ENCODE results near the gene SEMA3E. TPM values are rescaled to one million over a fixed set of nuclear protein-coding genes. Genes with fewer than 3 reads are reported as not detected.
"Not testable (repeated sequence)": the region's sequence is repeated elsewhere in the genome, so short reads cannot be mapped to it uniquely, and the experiment has no call there.

Gene SEMA3E
- total and polyA plus RNA-seq, 2 donors: 12.6 to 24.3 TPM

- Histone ChIP-seq H3K36me3 (ENCODE audit: insufficient read depth) (no peaks in the 10 kb centered on the region), H3K27ac (ENCODE audit: low read depth) (no peak overlapping the region), H3K4me1 (ENCODE audit: insufficient read depth) (no peaks in the 10 kb centered on the region), H3K4me3 (ENCODE audit: low read depth, low read length) (no peak overlapping the region)
- no peak for DNase-seq (ENCODE audit: extremely low spot score)
- whole genome bisulfite sequencing: 34% methylated on average over 4 of the region's 4 CpGs
These were observed 172.4 kb downstream of the SEMA3E start for GRCh38 chr7:83476511-83477050.

GRCh38 chr7:83475420-83475819 lies 173.5 kb downstream of the SEMA3E start:
- H3K27ac ChIP-seq (ENCODE audit: low read depth): no peak overlapping the region
- no peaks in the 10 kb centered on the region for H3K4me1 ChIP-seq (ENCODE audit: insufficient read depth)
- no peak for DNase-seq (ENCODE audit: extremely low spot score)
- H3K4me3 ChIP-seq (ENCODE audit: low read depth, low read length): no peak overlapping the region
- H3K36me3 ChIP-seq (ENCODE audit: insufficient read depth): no peaks in the 10 kb centered on the region
- 77% methylated on average over 6 of the region's 6 CpGs for WGBS

GRCh38 chr7:83472376-83472775 lies 176.6 kb downstream of the SEMA3E start:
- Histone ChIP-seq H3K4me1 (ENCODE audit: insufficient read depth) (no peaks in the 10 kb centered on the region), H3K4me3 (ENCODE audit: low read depth, low read length) (no peak overlapping the region), H3K36me3 (ENCODE audit: insufficient read depth) (no peaks in the 10 kb centered on the region), H3K27ac (ENCODE audit: low read depth) (no peak overlapping the region)
- WGBS: 96% methylated on average over 2 of the region's 2 CpGs
- no peak for DNase-seq (ENCODE audit: extremely low spot score)

- DNase-seq (ENCODE audit: extremely low spot score): no peak
- Histone ChIP-seq H3K4me3 (ENCODE audit: low read depth, low read length) (no peak overlapping the region), H3K27ac (ENCODE audit: low read depth) (no peak overlapping the region), H3K4me1 (ENCODE audit: insufficient read depth) (no peaks in the 10 kb centered on the region), H3K36me3 (ENCODE audit: insufficient read depth) (no peaks in the 10 kb centered on the region)
- 97% methylated on average over 3 of the region's 3 CpGs for WGBS
These were observed 179.4 kb downstream of the SEMA3E start for GRCh38 chr7:83469491-83469890.

- no peak overlapping the region for H3K4me3 ChIP-seq (ENCODE audit: low read depth, low read length)
- no peaks in the 10 kb centered on the region for H3K4me1 ChIP-seq (ENCODE audit: insufficient read depth)
- H3K36me3 ChIP-seq (ENCODE audit: insufficient read depth): no peaks in the 10 kb centered on the region
- 36% methylated on average over 2 of the region's 2 CpGs for WGBS
- DNase-seq (ENCODE audit: extremely low spot score): no peak
- no peak overlapping the region for H3K27ac ChIP-seq (ENCODE audit: low read depth)
These were observed 179.9 kb downstream of the SEMA3E start for GRCh38 chr7:83469076-83469475.

- 41% methylated on average over 2 of the region's 2 CpGs for WGBS
- Histone ChIP-seq H3K4me1 (ENCODE audit: insufficient read depth) (no peaks in the 10 kb centered on the region), H3K27ac (ENCODE audit: low read depth) (no peak overlapping the region), H3K36me3 (ENCODE audit: insufficient read depth) (no peaks in the 10 kb centered on the region), H3K4me3 (ENCODE audit: low read depth, low read length) (no peak overlapping the region)
- peak; percentile 53 for DNase-seq (ENCODE audit: extremely low spot score)
These were observed 180.6 kb downstream of the SEMA3E start for GRCh38 chr7:83468251-83468739.

GRCh38 chr7:83467493-83467892 lies 181.4 kb downstream of the SEMA3E start:
- no peaks in the 10 kb centered on the region for H3K4me1 ChIP-seq (ENCODE audit: insufficient read depth)
- H3K4me3 ChIP-seq (ENCODE audit: low read depth, low read length): no peak overlapping the region
- H3K27ac ChIP-seq (ENCODE audit: low read depth): no peak overlapping the region
- H3K36me3 ChIP-seq (ENCODE audit: insufficient read depth): no peaks in the 10 kb centered on the region
- no peak for DNase-seq (ENCODE audit: extremely low spot score)
- 96% methylated on average over 4 of the region's 4 CpGs for WGBS

- H3K4me3 ChIP-seq (ENCODE audit: low read depth, low read length): no peak overlapping the region
- H3K36me3 ChIP-seq (ENCODE audit: insufficient read depth): no peaks in the 10 kb centered on the region
- no peaks in the 10 kb centered on the region for H3K4me1 ChIP-seq (ENCODE audit: insufficient read depth)
- H3K27ac ChIP-seq (ENCODE audit: low read depth): no peak overlapping the region
- 93% methylated on average over 2 of the region's 2 CpGs for WGBS
- no peak for DNase-seq (ENCODE audit: extremely low spot score)
These were observed 182.0 kb downstream of the SEMA3E start for GRCh38 chr7:83466956-83467355.

GRCh38 chr7:83466187-83466923 lies 182.6 kb downstream of the SEMA3E start:
- Histone ChIP-seq H3K27ac (ENCODE audit: low read depth) (no peak overlapping the region), H3K36me3 (ENCODE audit: insufficient read depth) (no peaks in the 10 kb centered on the region), H3K4me1 (ENCODE audit: insufficient read depth) (no peaks in the 10 kb centered on the region), H3K4me3 (ENCODE audit: low read depth, low read length) (no peak overlapping the region)
- no peak for DNase-seq (ENCODE audit: extremely low spot score)
- WGBS: 88% methylated on average over 4 of the region's 4 CpGs

GRCh38 chr7:83465643-83466042 lies 183.3 kb downstream of the SEMA3E start:
- Histone ChIP-seq H3K4me3 (ENCODE audit: low read depth, low read length) (no peak overlapping the region), H3K27ac (ENCODE audit: low read depth) (no peak overlapping the region), H3K36me3 (ENCODE audit: insufficient read depth) (no peaks in the 10 kb centered on the region), H3K4me1 (ENCODE audit: insufficient read depth) (no peaks in the 10 kb centered on the region)
- DNase-seq (ENCODE audit: extremely low spot score): no peak
- 96% methylated on average over 4 of the region's 4 CpGs for WGBS

GRCh38 chr7:83461820-83462219 lies 187.1 kb downstream of the SEMA3E start:
- not testable (repeated sequence) for DNase-seq (ENCODE audit: extremely low spot score); H3K4me1 ChIP-seq (ENCODE audit: insufficient read depth); H3K36me3 ChIP-seq (ENCODE audit: insufficient read depth); H3K4me3 ChIP-seq (ENCODE audit: low read depth, low read length); H3K27ac ChIP-seq (ENCODE audit: low read depth)
- WGBS: 76% methylated on average over 15 of the region's 15 CpGs

- not testable (repeated sequence) for H3K4me3 ChIP-seq (ENCODE audit: low read depth, low read length); H3K4me1 ChIP-seq (ENCODE audit: insufficient read depth); H3K36me3 ChIP-seq (ENCODE audit: insufficient read depth); DNase-seq (ENCODE audit: extremely low spot score); H3K27ac ChIP-seq (ENCODE audit: low read depth)
- WGBS: 62% methylated on average over 18 of the region's 18 CpGs
These were observed 188.8 kb downstream of the SEMA3E start for GRCh38 chr7:83459930-83460653.

- H3K4me1 ChIP-seq (ENCODE audit: insufficient read depth); H3K27ac ChIP-seq (ENCODE audit: low read depth); DNase-seq (ENCODE audit: extremely low spot score); H3K4me3 ChIP-seq (ENCODE audit: low read depth, low read length); H3K36me3 ChIP-seq (ENCODE audit: insufficient read depth): not testable (repeated sequence)
- WGBS: 85% methylated on average over 6 of the region's 6 CpGs
These were observed 189.6 kb downstream of the SEMA3E start for GRCh38 chr7:83459101-83459929.
